ENCODE results near the gene SV2C. TPM values are rescaled to one million over a fixed set of nuclear protein-coding genes. Genes with fewer than 3 reads are reported as not detected.

Gene SV2C
- total and polyA plus RNA-seq, 10 of the 15 experiments (the other 5 are each of a cell fraction or from before 2014, with no cell fraction given), result under 0.01 to 1.1 (median 0.63) TPM

DNA sequence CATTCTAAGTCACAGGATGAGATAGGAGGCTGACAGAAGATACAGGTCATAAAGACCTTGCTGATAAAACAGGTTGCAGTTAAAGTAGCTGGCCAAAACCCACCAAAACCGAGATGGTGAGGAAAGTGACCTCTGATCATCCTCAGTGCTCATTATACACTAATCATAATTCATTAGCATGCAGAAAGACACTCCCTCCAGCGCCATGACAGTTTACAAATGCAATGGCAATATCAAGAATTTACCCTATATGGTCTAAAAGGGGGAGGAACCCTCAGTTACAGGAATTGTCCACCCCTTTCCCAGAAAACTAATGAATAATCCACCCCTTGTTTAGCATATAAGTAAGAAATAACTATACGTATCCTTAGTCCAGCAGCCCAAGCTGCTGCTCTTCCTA lies 256.7 kb downstream of the SV2C start:
- RAD21 ChIA-PET (ENCODE audit: unreplicated experiment), result interaction anchor here (0.6 kb wide), 1 partner anchor 113 kb away, joined by 3 read pairs; no protein-coding TSS in a partner anchor
- no peaks in the 10 kb centered on the region for H3K9me3 ChIP-seq (replicated peaks; ENCODE audit: control insufficient read depth, insufficient read depth, low read length)
- FAIRE-seq (no peak), DNase-seq (ENCODE audit: low read depth, low spot score) (no peak), ATAC-seq (no peak)
- H3K4me3 ChIP-seq, result no peak overlapping the region
- SMC1A ChIA-PET (ENCODE audit: uncharacterized antibody, unreplicated experiment), result no interaction called here
- CTCF ChIA-PET, result interaction anchor here (0.7 kb wide), 1 partner anchor 204 kb away, joined by 3 read pairs; no protein-coding TSS in a partner anchor
- no peak for TF ChIP-seq IKZF2 (IDR thresholded peaks at IDR 0.05)
- no peak for TF ChIP-seq MEF2A (IDR thresholded peaks at IDR 0.05; ENCODE audit: insufficient read depth, low read depth, low read length)
- TF ChIP-seq, protein P1, sequence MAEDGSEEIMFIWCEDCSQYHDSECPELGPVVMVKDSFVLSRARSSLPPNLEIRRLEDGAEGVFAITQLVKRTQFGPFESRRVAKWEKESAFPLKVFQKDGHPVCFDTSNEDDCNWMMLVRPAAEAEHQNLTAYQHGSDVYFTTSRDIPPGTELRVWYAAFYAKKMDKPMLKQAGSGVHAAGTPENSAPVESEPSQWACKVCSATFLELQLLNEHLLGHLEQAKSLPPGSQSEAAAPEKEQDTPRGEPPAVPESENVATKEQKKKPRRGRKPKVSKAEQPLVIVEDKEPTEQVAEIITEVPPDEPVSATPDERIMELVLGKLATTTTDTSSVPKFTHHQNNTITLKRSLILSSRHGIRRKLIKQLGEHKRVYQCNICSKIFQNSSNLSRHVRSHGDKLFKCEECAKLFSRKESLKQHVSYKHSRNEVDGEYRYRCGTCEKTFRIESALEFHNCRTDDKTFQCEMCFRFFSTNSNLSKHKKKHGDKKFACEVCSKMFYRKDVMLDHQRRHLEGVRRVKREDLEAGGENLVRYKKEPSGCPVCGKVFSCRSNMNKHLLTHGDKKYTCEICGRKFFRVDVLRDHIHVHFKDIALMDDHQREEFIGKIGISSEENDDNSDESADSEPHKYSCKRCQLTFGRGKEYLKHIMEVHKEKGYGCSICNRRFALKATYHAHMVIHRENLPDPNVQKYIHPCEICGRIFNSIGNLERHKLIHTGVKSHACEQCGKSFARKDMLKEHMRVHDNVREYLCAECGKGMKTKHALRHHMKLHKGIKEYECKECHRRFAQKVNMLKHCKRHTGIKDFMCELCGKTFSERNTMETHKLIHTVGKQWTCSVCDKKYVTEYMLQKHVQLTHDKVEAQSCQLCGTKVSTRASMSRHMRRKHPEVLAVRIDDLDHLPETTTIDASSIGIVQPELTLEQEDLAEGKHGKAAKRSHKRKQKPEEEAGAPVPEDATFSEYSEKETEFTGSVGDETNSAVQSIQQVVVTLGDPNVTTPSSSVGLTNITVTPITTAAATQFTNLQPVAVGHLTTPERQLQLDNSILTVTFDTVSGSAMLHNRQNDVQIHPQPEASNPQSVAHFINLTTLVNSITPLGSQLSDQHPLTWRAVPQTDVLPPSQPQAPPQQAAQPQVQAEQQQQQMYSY (CRISPR knock-in tag; IDR thresholded peaks at IDR 0.05), result no peak
- no peaks in the 10 kb centered on the region for H4K20me1 ChIP-seq (ENCODE audit: control insufficient read depth, insufficient read depth)
- in situ Hi-C loops (cut with MboI), result no loop called here
- intact Hi-C loops (cut with micrococcal nuclease; ENCODE audit: unreplicated experiment), result loop anchor here (5.0 to 10.0 kb wide), 2 partner anchors 62 to 245 kb away; partner anchors contain the start of gene IQGAP2
- no peak overlapping the region for H3K9ac ChIP-seq (ENCODE audit: control insufficient read depth, insufficient read depth, low read length)
- H2AFZ ChIP-seq (ENCODE audit: control insufficient read depth, low read depth, low read length), result no peak overlapping the region
- no peaks in the 10 kb centered on the region for H3K27me3 ChIP-seq (replicated peaks in 1 of 2; ENCODE audit: control insufficient read depth in 2 of 2, insufficient read depth in 2 of 2, low read length in 1 of 2)
- no peak overlapping the region for H3K4me2 ChIP-seq (ENCODE audit: control insufficient read depth, insufficient read depth)
- H3K4me1 ChIP-seq (ENCODE audit: control insufficient read depth, insufficient read depth, low read length), result no peaks in the 10 kb centered on the region
- no TSS peak for BruUV-seq (replicated peaks)
- 11% methylated on average over 3 of the region's 3 CpGs for WGBS (ENCODE audit: insufficient coverage, insufficient replicate concordance, low lambda C conversion rate, missing lambda C conversion rate)
- H3K27ac ChIP-seq (ENCODE audit: control insufficient read depth, insufficient read depth), result no peak overlapping the region
- no peaks in the 10 kb centered on the region for H3K79me2 ChIP-seq (ENCODE audit: control insufficient read depth, insufficient read depth, low read length)
- POLR2A ChIA-PET, result no interaction called here
- no peaks in the 10 kb centered on the region for H3K36me3 ChIP-seq (ENCODE audit: control insufficient read depth in 2 of 2, insufficient read depth in 2 of 2, low read length in 1 of 2)
